IMR-90 (cell line): ENCODE measurements around the gene PGBD5. TPM values are rescaled to one million over a fixed set of nuclear protein-coding genes. Genes with fewer than 3 reads are reported as not detected.

Experiments used
- ATAC-seq: fragments of 200-7000 bp; cut with Tn5 transposase; 2 replicates; pipeline ENCODE4 v1.9.1; 2020; ENCODE audit warnings: low read depth, mild to moderate bottlenecking, moderate library complexity
- BruUV-seq: library from RNA; stranded (reverse); fragments of 400-500 nt; replicated peaks from 2 replicates; lab custom pipeline; 2021; lab: Mats Ljungman, UMichigan
- CTCF ChIA-PET: fragments of 300-600 bp; formaldehyde crosslinking; extraction: SDS; loops from one replicate; lab custom pipeline; 2021; ENCODE audit warnings: antibody characterized with exemption; lab: Yijun Ruan, JAX
- POLR2A ChIA-PET: fragments of 300-600 bp; sonication (Branson Sonifier 250); formaldehyde crosslinking; loops from one replicate; lab custom pipeline; 2022; ENCODE audit warnings: antibody characterized with exemption; ENCODE audit not compliant: unreplicated experiment; lab: Charles Lee
- DNase-seq: peaks from one replicate; pipeline ENCODE4 v3.0.0; 2013
- H2AFZ ChIP-seq: replicated peaks from 2 replicates; pipeline ENCODE3; 2013; ENCODE audit warnings: low read length, mild to moderate bottlenecking; ENCODE audit not compliant: poor library complexity
- H2AK5ac ChIP-seq: 2 replicates; pipeline ENCODE4 v1.6.1; 2013; ENCODE audit warnings: low read depth, low read length, inconsistent platforms
- H2AK9ac ChIP-seq: replicated peaks from 2 replicates; pipeline ENCODE3; 2013; ENCODE audit warnings: mild to moderate bottlenecking, low read depth, low read length, moderate library complexity; ENCODE audit not compliant: poor library complexity
- H2BK120ac ChIP-seq: 2 replicates; pipeline ENCODE4 v1.6.1; 2013; ENCODE audit warnings: low read depth, low read length, inconsistent platforms
- H2BK15ac ChIP-seq: 3 replicates; pipeline ENCODE4 v1.6.1; 2013; ENCODE audit warnings: low read depth, low read length, inconsistent platforms
- H2BK20ac ChIP-seq: 2 replicates; pipeline ENCODE4 v1.6.1; 2013; ENCODE audit warnings: low read depth, mild to moderate bottlenecking, inconsistent platforms, low read length, moderate library complexity
- H2BK5ac ChIP-seq: 2 replicates; pipeline ENCODE4 v1.6.1; 2013; ENCODE audit warnings: mild to moderate bottlenecking, low read depth, low read length, inconsistent platforms; ENCODE audit not compliant: poor library complexity, severe bottlenecking
- H3K14ac ChIP-seq: replicated peaks from 2 replicates; pipeline ENCODE4 v1.6.1; 2013; ENCODE audit warnings: low read depth, low read length, inconsistent platforms
- H3K18ac ChIP-seq: 2 replicates; pipeline ENCODE4 v1.6.1; 2013; ENCODE audit warnings: low read depth, low read length, control low read depth
- H3K23ac ChIP-seq: 2 replicates; pipeline ENCODE4 v1.6.1; 2013; ENCODE audit warnings: low read depth, low read length, inconsistent platforms
- H3K27ac ChIP-seq: 2 replicates; pipeline ENCODE4 v1.5.1; 2013; ENCODE audit warnings: mild to moderate bottlenecking, control low read depth, low read length; ENCODE audit not compliant: insufficient read depth
- H3K27me3 ChIP-seq: 2 replicates; pipeline ENCODE4 v1.6.1; 2013; ENCODE audit warnings: low read length; ENCODE audit not compliant: control insufficient read depth, insufficient read depth
- H3K36me3 ChIP-seq: 2 replicates; pipeline ENCODE4 v1.6.1; 2013; ENCODE audit warnings: low read length, mixed read lengths; ENCODE audit not compliant: control insufficient read depth, insufficient read depth
- H3K4ac ChIP-seq: 2 replicates; pipeline ENCODE4 v1.6.1; 2013; ENCODE audit warnings: low read depth, low read length, inconsistent platforms
- H3K4me1 ChIP-seq: 2 replicates; pipeline ENCODE4 v1.6.1; 2013; ENCODE audit warnings: low read length, mixed read lengths; ENCODE audit not compliant: control insufficient read depth, insufficient read depth
- H3K4me2 ChIP-seq: 2 replicates; pipeline ENCODE4 v1.6.1; 2013; ENCODE audit warnings: low read depth, mild to moderate bottlenecking, control low read depth, low read length, moderate library complexity
- H3K4me3 ChIP-seq: 2 replicates; pipeline ENCODE4 v1.5.1; 2013; ENCODE audit warnings: low read depth, mild to moderate bottlenecking, control low read depth, low read length, moderate library complexity; ENCODE audit not compliant: insufficient read depth
- H3K56ac ChIP-seq: 2 replicates; pipeline ENCODE4 v1.6.1; 2013; ENCODE audit warnings: low read length, inconsistent platforms; ENCODE audit not compliant: insufficient read depth; ENCODE audit errors: extremely low read depth
- H3K79me1 ChIP-seq, 2 experiments: 2 replicates each; pipeline ENCODE4 v1.6.1; 2013; ENCODE audit warnings: low read length in 2 of 2, inconsistent platforms in 1 of 2, low read depth in 1 of 2
- H3K9ac ChIP-seq: 2 replicates; pipeline ENCODE4 v1.6.1; 2013; ENCODE audit warnings: low read depth, low read length, control low read depth
- H3K9me1 ChIP-seq: 2 replicates; pipeline ENCODE4 v1.6.1; 2013; ENCODE audit warnings: low read length, inconsistent platforms; ENCODE audit not compliant: insufficient read depth
- H3K9me3 ChIP-seq: 2 replicates; pipeline ENCODE4 v1.6.1; 2013; ENCODE audit warnings: low read length; ENCODE audit not compliant: control insufficient read depth, insufficient read depth
- H4K20me1 ChIP-seq: 2 replicates; pipeline ENCODE4 v1.6.1; 2013; ENCODE audit warnings: low read length, inconsistent platforms; ENCODE audit not compliant: insufficient read depth
- H4K5ac ChIP-seq: 2 replicates; pipeline ENCODE4 v1.6.1; 2013; ENCODE audit warnings: mild to moderate bottlenecking, low read depth, low read length, control low read depth
- H4K8ac ChIP-seq, 2 experiments: 2 replicates each; pipeline ENCODE4 v1.6.1; 2013; ENCODE audit warnings: low read depth in 2 of 2, low read length in 2 of 2, control low read depth in 1 of 2, inconsistent platforms in 1 of 2
- H4K91ac ChIP-seq: 2 replicates; pipeline ENCODE4 v1.6.1; 2013; ENCODE audit warnings: low read depth, low read length, inconsistent platforms; ENCODE audit not compliant: insufficient read depth
- BHLHE40 ChIP-seq: fragments of 150-350 bp; IDR thresholded peaks from 2 replicates; pipeline ENCODE4 v1.6.1; 2016; ENCODE audit warnings: mild to moderate bottlenecking, low read depth, low read length
- CEBPB ChIP-seq: IDR thresholded peaks from 2 replicates; pipeline ENCODE4 v1.6.1; 2012; ENCODE audit warnings: low read depth, low read length, improper control_type of control experiment
- CHD1 ChIP-seq: IDR thresholded peaks from 2 replicates; pipeline ENCODE4 v1.6.1; 2012; ENCODE audit warnings: low read depth, low read length, improper control_type of control experiment
- CTCF ChIP-seq: conservative IDR thresholded peaks from 2 replicates; pipeline ENCODE4 v1.5.1; 2012; ENCODE audit warnings: mild to moderate bottlenecking, low read depth, low read length, improper control_type of control experiment
- ELK1 ChIP-seq: fragments of 150-350 bp; IDR thresholded peaks from 2 replicates; pipeline ENCODE4 v1.6.1; 2016; ENCODE audit warnings: low read depth, mild to moderate bottlenecking, low read length, moderate library complexity, borderline replicate concordance
- FOS ChIP-seq: fragments of 150-350 bp; IDR thresholded peaks from 2 replicates; pipeline ENCODE4 v1.6.1; 2016; ENCODE audit warnings: low read depth, low read length
- MAFK ChIP-seq: IDR thresholded peaks from 2 replicates; pipeline ENCODE4 v1.6.1; 2012; ENCODE audit warnings: low read depth, low read length, improper control_type of control experiment
- MAZ ChIP-seq: IDR thresholded peaks from 2 replicates; pipeline ENCODE4 v1.6.1; 2012; ENCODE audit warnings: low read depth, mild to moderate bottlenecking, low read length, improper control_type of control experiment, moderate library complexity, borderline replicate concordance
- MXI1 ChIP-seq: IDR thresholded peaks from 2 replicates; pipeline ENCODE4 v1.6.1; 2012; ENCODE audit warnings: low read depth, mild to moderate bottlenecking, low read length, moderate library complexity, borderline replicate concordance
- NFE2L2 ChIP-seq: fragments of 150-350 bp; IDR thresholded peaks from 2 replicates; pipeline ENCODE4 v1.6.1; 2016; ENCODE audit warnings: low read depth, mild to moderate bottlenecking, low read length
- POLR2A ChIP-seq: IDR thresholded peaks from 2 replicates; pipeline ENCODE4 v1.6.1; 2012; ENCODE audit warnings: mild to moderate bottlenecking, low read depth, low read length
- RAD21 ChIP-seq: IDR thresholded peaks from 2 replicates; pipeline ENCODE4 v1.6.1; 2012; ENCODE audit warnings: low read length, improper control_type of control experiment
- RCOR1 ChIP-seq: IDR thresholded peaks from 2 replicates; pipeline ENCODE4 v1.6.1; 2012; ENCODE audit warnings: mild to moderate bottlenecking, low read length, improper control_type of control experiment; ENCODE audit not compliant: insufficient replicate concordance
- RFX5 ChIP-seq: IDR thresholded peaks from 2 replicates; pipeline ENCODE4 v1.8.0; 2012; ENCODE audit warnings: low read depth, mild to moderate bottlenecking, low read length, moderate library complexity
- SMC3 ChIP-seq: fragments of 150-350 bp; IDR thresholded peaks from 2 replicates; pipeline ENCODE4 v1.6.1; 2016; ENCODE audit warnings: low read depth, mild to moderate bottlenecking, antibody characterized with exemption, low read length, moderate library complexity
- USF2 ChIP-seq: fragments of 150-350 bp; IDR thresholded peaks from 2 replicates; pipeline ENCODE4 v1.6.1; 2017; ENCODE audit warnings: mild to moderate bottlenecking, antibody characterized with exemption, low read length, low read depth
- WGBS, 2 experiments: methylation state at CpG; one replicate each; pipeline versions ENCODE4 v1.1.5 to v1.1.7; 2013; ENCODE audit warnings: missing lambda C conversion rate in 2 of 2; ENCODE audit not compliant: insufficient read length in 1 of 2; ENCODE audit errors: extremely low coverage in 2 of 2; 5-methylcytosine and 5-hydroxymethylcytosine counted together
- dilution Hi-C: fragments of 300-500 bp; cut with HindIII; formaldehyde crosslinking; loops from one replicate; pipeline ENCODE4 v1.14.3; 2018; ENCODE audit warnings: low sequenced_read_pairs; ENCODE audit not compliant: unreplicated experiment
- in situ Hi-C: fragments of 300-500 bp; cut with MboI; formaldehyde crosslinking; loops from 3 replicates; pipeline ENCODE4 v1.14.3; 2019; ENCODE audit warnings: low sequenced_read_pairs, inconsistent platforms, mixed read lengths
- intact Hi-C: fragments of 100-400 bp; cut with micrococcal nuclease; formaldehyde crosslinking; loops from 2 replicates; pipeline ENCODE4 v1.10.0; 2022
- polyA plus RNA-seq, 3 experiments: library from polyadenylated mRNA; depleted of rRNA; stranded (reverse); fragments of >200 nt; gene quantifications; 2 replicates each; pipeline ENCODE4 v1.2.3, GENCODE V29; 2012; ENCODE audit warnings: low replicate concordance in 1 of 3
- total RNA-seq: library from RNA; depleted of rRNA; stranded (reverse); fragments of >200 nt; gene quantifications from 2 replicates; pipeline ENCODE4 v1.2.3, GENCODE V29; 2012

PGBD5 gene
- total and polyA plus RNA-seq, 2 of the 4 experiments (the other 2 are of a cell fraction): 0.18 to 0.36 TPM

GRCh38 chr1:230400007-230400344, 26.2 kb downstream of the PGBD5 start:
- no peak overlapping the region for H2BK20ac ChIP-seq
- no peak overlapping the region for H2AK5ac ChIP-seq
- no peaks in the 10 kb centered on the region for H3K9me1 ChIP-seq
- H3K79me1 ChIP-seq: no peaks in the 10 kb centered on the region
- no peak overlapping the region for H3K56ac ChIP-seq
- H3K27ac ChIP-seq: no peak overlapping the region
- H4K91ac ChIP-seq: no peak overlapping the region
- no TSS peak for BruUV-seq
- H4K8ac ChIP-seq: no peak overlapping the region
- no peak overlapping the region for H3K18ac ChIP-seq
- ChIA-PET CTCF (no interaction called here), POLR2A (no interaction called here)
- 0 out of 2 replicates have a peak, but pooled peaks cover 1% of the 10 kb centered on the region for H3K4me1 ChIP-seq
- no peak overlapping the region for H3K14ac ChIP-seq
- H4K20me1 ChIP-seq: no peaks in the 10 kb centered on the region
- intact Hi-C loops (no loop called here), in situ Hi-C loops (no loop called here), dilution Hi-C loops (no loop called here)
- no peak overlapping the region for H2BK15ac ChIP-seq
- no peak overlapping the region for H2AK9ac ChIP-seq
- H3K9me3 ChIP-seq: peaks cover 4% of the 10 kb centered on the region
- no peak overlapping the region for H3K23ac ChIP-seq
- H4K5ac ChIP-seq: no peak overlapping the region
- H2BK5ac ChIP-seq: no peak overlapping the region
- no peak overlapping the region for H3K9ac ChIP-seq
- H3K4me2 ChIP-seq: no peak overlapping the region
- H3K36me3 ChIP-seq: no peaks in the 10 kb centered on the region
- DNase-seq (no peak), ATAC-seq (no peak)
- no peak overlapping the region for H3K4me3 ChIP-seq
- no peak overlapping the region for H2BK120ac ChIP-seq
- no peak overlapping the region for H3K4ac ChIP-seq
- H2AFZ ChIP-seq: no peak overlapping the region
- 39% methylated on average over 3 of the region's 8 CpGs; no CpG with 5 or more reads in 1 of the 2 experiments for WGBS, 2 experiments
- no peak for TF ChIP-seq ELK1
- TF ChIP-seq CEBPB: no peak
- TF ChIP-seq MAZ: no peak
- no peak for TF ChIP-seq POLR2A
- TF ChIP-seq FOS: no peak
- TF ChIP-seq MAFK: no peak
- no peak for TF ChIP-seq CHD1
- no peak for TF ChIP-seq RAD21
- no peak for TF ChIP-seq MXI1
- TF ChIP-seq CTCF: no peak
- TF ChIP-seq RCOR1: no peak
- TF ChIP-seq RFX5: no peak
- no peak for TF ChIP-seq USF2
- no peak for TF ChIP-seq NFE2L2
- TF ChIP-seq SMC3: no peak
- no peak for TF ChIP-seq BHLHE40
- no peaks in the 10 kb centered on the region for H3K27me3 ChIP-seq
